Stimulated activated CD8-positive, alpha-beta memory T cell treated with anti-CD3 and anti-CD28 coated beads, Interleukin-4, amount 100 ng/mL, for 24 hours (primary cell): ENCODE measurements around the gene WBP11.
"Not testable (repeated sequence)": the region's sequence is repeated elsewhere in the genome, so short reads cannot be mapped to it uniquely, and the experiment has no call there.

Experiments used
- DNase-seq: peaks from one replicate; pipeline ENCODE4 v3.0.0-alpha.2; 2020; ENCODE audit warnings: low read depth

Gene WBP11

GRCh38 chr12:14771651-14772137 lies 31.6 kb downstream of the WBP11 start:
- DNase-seq: peak; percentile 17

GRCh38 chr12:14770496-14771461 lies 32.5 kb downstream of the WBP11 start:
- DNase-seq: peak; percentile 85

- DNase-seq: peak; percentile 79
These were observed 33.2 kb downstream of the WBP11 start for GRCh38 chr12:14769969-14770495.

- no peak for DNase-seq
These were observed 33.8 kb downstream of the WBP11 start for GRCh38 chr12:14769466-14769968.

- DNase-seq: peak; percentile 10
These were observed 34.4 kb downstream of the WBP11 start for GRCh38 chr12:14768823-14769405.

DNA sequence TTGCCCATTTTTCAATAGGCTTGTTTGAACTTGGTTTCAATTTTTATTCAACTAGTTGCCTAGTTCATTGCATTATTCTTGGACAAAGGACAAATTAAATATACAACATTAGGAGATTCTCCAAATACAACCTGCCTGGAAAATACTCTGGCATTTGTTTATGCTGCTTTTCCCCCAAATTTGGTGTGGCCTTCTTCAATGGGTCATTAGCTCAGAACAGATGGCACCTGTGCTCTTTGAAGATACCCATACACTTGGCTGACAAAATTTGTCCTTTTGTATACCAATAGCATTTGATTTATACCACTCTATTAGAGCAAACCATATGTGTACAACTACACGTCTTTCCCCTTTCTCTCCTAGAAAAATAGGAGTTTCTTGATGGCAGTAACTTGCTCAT lies 35.7 kb downstream of the WBP11 start:
- no peak for DNase-seq

DNA sequence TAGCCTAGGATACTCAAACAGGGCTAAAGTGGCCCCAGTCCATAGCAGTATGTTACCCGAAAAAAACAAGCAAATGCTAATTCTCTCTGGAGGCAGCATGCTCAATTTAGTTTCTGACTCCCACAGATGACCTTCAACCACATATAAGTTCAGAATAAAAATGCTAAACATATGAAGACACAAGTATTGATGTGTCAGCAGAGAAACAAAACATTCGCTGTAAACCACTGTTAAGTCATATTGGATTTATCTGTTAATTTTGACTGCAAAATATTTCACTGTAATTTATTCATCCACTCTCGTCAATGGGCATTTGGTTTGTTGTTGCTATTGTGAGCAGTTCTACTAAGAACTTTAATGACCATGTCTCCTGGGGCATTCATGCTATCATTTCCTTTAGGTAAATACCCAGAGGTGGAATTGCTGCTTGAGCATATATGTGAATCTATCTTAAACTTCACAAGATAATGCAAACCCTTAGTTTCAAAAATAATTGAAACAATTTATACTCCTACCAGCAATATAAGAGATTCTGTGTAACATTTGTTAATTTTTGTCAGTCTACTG lies 36.5 kb downstream of the WBP11 start:
- DNase-seq: no peak

GRCh38 chr12:14766020-14766419 lies 37.3 kb downstream of the WBP11 start:
- DNase-seq: not testable (repeated sequence)

DNA sequence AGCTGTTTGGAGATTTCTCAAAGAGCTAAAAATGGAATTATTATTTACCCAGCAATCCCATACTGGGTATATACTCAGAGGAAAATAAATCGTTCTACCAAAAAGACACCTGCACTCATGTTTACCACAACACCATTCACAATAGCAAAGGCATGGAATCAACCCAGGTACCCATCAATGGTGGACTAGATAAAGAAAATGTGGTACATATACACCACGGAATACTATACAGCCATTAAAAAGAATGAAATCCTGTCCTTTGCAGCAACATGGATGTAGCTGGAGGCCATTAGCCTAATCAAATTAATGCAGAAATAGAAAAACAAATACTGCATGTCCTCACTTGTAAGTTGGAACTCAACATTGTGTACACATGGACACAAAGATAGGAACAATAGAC lies 37.9 kb downstream of the WBP11 start:
- no peak for DNase-seq

DNA sequence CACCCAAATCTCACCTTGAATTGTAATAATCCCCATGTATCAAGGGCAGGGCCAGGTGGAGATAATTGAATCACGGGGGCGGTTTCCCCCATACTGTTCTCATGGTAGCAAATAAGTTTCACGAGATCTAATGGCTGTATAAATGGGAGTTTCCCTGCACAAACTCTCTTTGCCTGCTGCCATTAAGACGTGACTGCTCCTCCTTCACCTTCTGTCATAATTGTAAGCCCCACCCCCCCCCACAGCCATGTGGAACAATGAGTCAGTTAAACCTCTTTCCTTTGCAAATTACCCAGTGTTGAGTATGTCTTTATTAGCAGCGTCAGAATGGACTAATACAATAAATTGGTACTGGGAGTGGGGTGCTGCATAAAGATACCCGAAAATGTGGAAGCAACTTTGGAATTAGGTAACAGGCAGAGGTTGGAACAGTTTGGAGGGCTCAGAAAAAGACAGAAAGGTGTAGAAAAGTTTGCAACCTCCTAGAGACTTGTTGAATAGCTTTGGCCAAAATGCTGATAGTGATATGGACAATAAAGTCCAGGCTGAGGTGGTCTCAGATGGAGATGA lies 43.5 kb downstream of the WBP11 start:
- not testable (repeated sequence) for DNase-seq

GRCh38 chr12:14756334-14757143 lies 46.7 kb downstream of the WBP11 start:
- DNase-seq: no peak

GRCh38 chr12:14751986-14752385 lies 51.3 kb downstream of the WBP11 start:
- no peak for DNase-seq

GRCh38 chr12:14743061-14743460 lies 60.2 kb downstream of the WBP11 start:
- DNase-seq: no peak

- DNase-seq: no peak
These were observed 61.3 kb downstream of the WBP11 start for GRCh38 chr12:14741942-14742341.

DNA sequence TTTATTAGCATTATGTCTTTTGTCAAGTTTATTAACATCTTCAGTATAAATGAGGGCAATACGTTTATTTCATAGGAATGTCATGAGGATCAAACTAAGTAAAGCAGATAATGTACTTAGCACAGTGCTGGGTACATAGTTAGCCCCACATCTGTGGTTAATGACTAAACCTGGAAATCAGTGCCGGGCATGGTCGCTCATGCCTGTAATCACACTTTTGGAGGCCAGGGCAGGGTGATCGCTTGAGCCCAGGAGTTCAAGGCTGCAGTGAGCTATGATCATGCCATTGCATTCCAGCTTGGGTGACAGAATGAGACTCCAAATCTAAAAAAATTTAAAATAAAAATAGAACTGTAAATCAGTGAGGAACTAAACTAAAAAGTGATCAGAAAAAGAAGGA lies 62.1 kb downstream of the WBP11 start:
- DNase-seq: no peak

GRCh38 chr12:14736441-14736840 lies 66.8 kb downstream of the WBP11 start:
- not testable (repeated sequence) for DNase-seq
